IgD-negative memory B cell (primary cell): ENCODE results near the gene AOPEP. TPM values are rescaled to one million over a fixed set of nuclear protein-coding genes. Genes with fewer than 3 reads are reported as not detected.

Experiments
- H3K27ac Mint-ChIP-seq, 3 donors: one replicate each; pipeline ENCODE4 v1.8.0; 2020 to 2022; ENCODE audit warnings: mild to moderate bottlenecking in 3 of 3, mixed read lengths in 3 of 3, moderate library complexity in 1 of 3
- H3K27me3 Mint-ChIP-seq: one replicate; pipeline ENCODE4 v1.8.0; 2021; ENCODE audit warnings: mixed read lengths
- H3K36me3 Mint-ChIP-seq: one replicate; pipeline ENCODE4 v1.8.0; 2020; ENCODE audit warnings: mild to moderate bottlenecking, mixed read lengths
- H3K4me1 Mint-ChIP-seq, 3 donors: one replicate each; pipeline ENCODE4 v1.8.0; 2020 to 2022; ENCODE audit warnings: mixed read lengths in 3 of 3, mild to moderate bottlenecking in 1 of 3
- H3K4me3 Mint-ChIP-seq, 4 donors: one replicate each; pipeline ENCODE4 v1.8.0; 2020 to 2022; ENCODE audit warnings: mild to moderate bottlenecking in 4 of 4, mixed read lengths in 4 of 4, moderate library complexity in 3 of 4
- H3K9me3 Mint-ChIP-seq, 3 donors: one replicate each; pipeline ENCODE4 v1.8.0; 2020 to 2021; ENCODE audit warnings: mixed read lengths in 3 of 3, mild to moderate bottlenecking in 1 of 3
- polyA plus RNA-seq: library from polyadenylated mRNA; unstranded; fragments of 300-500 nt; fragmentation: Illumina TruSeq; gene quantifications from one replicate; pipeline ENCODE4 v1.2.3, GENCODE V29; 2021

The AOPEP gene
- polyA plus RNA-seq, 1 donor from 2014 or later = 4.5 TPM

DNA sequence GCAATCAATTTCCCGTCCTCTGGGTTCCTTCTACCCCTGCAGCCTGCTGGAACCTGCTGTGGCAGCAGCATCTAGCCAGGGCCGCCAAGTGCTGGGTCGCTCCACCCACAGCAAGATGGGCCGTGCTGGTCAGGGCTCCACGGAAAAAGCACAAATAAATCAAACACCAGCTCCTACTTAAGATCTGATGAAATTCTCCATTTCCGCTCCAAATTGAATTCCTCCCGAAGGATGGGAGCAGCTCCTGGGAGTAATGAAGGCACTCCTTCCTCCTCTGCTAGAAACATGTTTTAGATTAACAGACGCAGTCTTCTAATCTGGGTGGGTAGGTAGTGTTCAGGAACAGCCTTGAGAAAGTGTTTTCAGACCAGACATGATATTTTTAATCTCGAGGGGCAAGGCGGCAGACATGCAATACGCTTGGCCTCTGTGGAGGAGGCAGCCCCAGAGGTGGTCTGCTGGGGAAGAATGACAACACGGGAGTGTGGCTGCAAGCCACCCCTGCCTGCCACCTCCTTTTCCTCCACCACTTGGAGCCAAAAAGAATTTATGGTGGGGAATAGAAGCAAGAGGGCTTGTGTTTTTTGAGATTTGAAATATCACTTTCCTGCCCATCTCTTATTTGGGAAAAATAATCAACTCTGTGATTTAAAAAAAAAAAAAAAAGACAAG lies 194.1 kb downstream of the AOPEP start:
- H3K9me3 Mint-ChIP-seq = no peaks in the 10 kb centered on the region

GRCh38 chr9:94921092-94921471 lies 194.6 kb downstream of the AOPEP start:
- Mint-ChIP-seq H3K4me3 (no peak overlapping the region), H3K9me3 (no peaks in the 10 kb centered on the region), H3K4me1 (peaks cover 0 to 5% (median 0%) of the 10 kb centered on the region in 3 donors), H3K36me3 (peaks cover 16% of the 10 kb centered on the region), H3K27me3 (no peaks in the 10 kb centered on the region), H3K27ac (no peak overlapping the region)

More for the DNA sequence above, 194.1 kb downstream of the AOPEP start:
- H3K27me3 Mint-ChIP-seq = no peaks in the 10 kb centered on the region
- H3K36me3 Mint-ChIP-seq = peaks cover 12% of the 10 kb centered on the region
- H3K4me3 Mint-ChIP-seq = no peak overlapping the region
- peaks cover 0 to 5% (median 0%) of the 10 kb centered on the region in 3 donors for H3K4me1 Mint-ChIP-seq
- H3K27ac Mint-ChIP-seq = no peak overlapping the region

DNA sequence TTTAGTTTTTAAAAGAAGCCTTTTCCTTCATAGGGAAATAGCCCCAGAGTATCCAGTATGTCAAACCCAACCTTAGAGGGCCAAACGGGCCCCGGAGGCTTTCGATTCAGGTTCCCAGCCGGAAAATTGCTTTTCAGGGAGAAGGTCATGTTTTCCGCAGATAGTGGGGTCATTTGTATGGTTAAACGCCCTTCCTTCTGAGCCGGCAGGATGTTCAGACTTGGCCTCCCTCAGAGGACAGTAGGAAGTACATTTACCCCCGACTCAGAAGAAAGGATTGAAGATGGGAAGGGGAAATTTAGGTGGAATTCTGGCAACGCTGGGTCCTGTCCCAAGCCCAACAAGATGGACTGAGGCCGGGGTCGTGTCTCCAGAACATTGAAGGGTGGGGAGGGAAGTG lies 195.2 kb downstream of the AOPEP start:
- H3K27ac Mint-ChIP-seq = no peak overlapping the region
- H3K36me3 Mint-ChIP-seq = peaks cover 16% of the 10 kb centered on the region
- peaks cover 0 to 5% (median 0%) of the 10 kb centered on the region in 3 donors for H3K4me1 Mint-ChIP-seq
- H3K27me3 Mint-ChIP-seq = no peaks in the 10 kb centered on the region
- H3K9me3 Mint-ChIP-seq = no peaks in the 10 kb centered on the region
- no peak overlapping the region for H3K4me3 Mint-ChIP-seq

DNA sequence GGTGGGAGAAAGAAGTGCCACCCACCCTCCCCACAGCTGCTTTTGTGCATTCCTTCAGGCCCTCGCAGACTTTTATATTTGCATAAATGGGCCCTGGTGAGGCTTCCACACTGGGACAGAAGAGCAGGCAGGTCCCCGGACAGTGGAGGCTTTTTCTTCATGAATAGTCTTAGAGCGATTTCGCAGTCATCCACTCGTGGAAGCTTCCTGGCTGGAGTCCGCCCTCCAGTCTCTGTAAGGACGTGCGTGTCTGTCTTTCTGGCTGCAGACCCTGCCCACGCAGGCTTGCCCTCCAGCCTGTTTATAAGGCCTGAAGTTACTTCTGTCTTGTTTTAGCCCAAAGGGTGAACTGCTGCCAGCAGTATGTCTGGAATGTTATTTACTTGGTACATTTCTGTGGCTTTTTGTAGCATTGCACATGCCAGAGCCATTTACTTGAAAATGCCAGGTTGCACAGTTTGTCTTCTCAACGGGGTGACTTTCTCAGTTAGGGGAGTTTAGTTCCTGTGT lies 195.7 kb downstream of the AOPEP start:
- H3K27ac Mint-ChIP-seq = no peak overlapping the region

GRCh38 chr9:94922691-94923107 lies 196.2 kb downstream of the AOPEP start:
- Mint-ChIP-seq H3K27ac (no peak overlapping the region), H3K36me3 (peaks cover 15% of the 10 kb centered on the region)

More for the DNA sequence above, 195.7 kb downstream of the AOPEP start:
- peaks cover 16% of the 10 kb centered on the region for H3K36me3 Mint-ChIP-seq
- H3K9me3 Mint-ChIP-seq = no peaks in the 10 kb centered on the region
- peaks cover 0 to 5% (median 0%) of the 10 kb centered on the region in 3 donors for H3K4me1 Mint-ChIP-seq
- H3K27me3 Mint-ChIP-seq = no peaks in the 10 kb centered on the region
- no peak overlapping the region for H3K4me3 Mint-ChIP-seq

DNA sequence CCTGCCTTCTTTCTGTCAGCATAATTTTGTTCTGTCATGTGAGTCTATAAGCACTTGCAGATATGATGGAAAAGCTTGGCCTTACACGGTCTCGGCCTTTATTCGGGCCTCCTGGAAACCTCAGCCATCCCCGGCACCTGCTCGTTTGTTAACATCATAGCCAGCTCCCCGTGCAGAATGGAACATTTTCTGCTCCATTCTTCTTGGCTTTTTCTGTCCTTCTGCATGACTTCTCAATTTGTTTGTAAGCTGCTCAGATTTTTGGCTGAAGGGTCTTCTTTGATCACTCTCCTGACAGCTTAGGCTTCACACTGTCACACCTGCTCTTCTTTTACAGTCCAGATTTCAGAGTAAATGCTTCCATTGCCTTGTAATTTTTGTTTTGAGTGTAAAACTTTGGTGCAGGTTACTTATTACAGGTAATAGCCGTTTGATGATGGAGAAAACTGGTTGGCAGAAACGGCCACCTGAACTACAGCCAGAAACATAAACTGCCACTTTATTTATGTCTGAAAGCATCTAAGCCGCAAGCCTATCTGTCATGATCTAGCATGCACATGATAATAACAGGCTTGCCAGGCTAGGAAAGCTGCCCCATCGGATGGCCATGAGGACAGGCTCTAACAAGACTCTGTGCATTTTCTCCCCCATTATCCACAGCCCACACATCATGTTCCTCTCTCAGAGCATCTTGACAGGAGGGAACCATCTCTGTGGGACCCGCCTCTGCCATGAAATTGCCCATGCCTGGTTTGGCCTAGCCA lies 197.0 kb downstream of the AOPEP start:
- H3K4me3 Mint-ChIP-seq = no peak overlapping the region
- peaks cover 15% of the 10 kb centered on the region for H3K36me3 Mint-ChIP-seq
- H3K27ac Mint-ChIP-seq = no peak overlapping the region
- H3K9me3 Mint-ChIP-seq = no peaks in the 10 kb centered on the region
- H3K4me1 Mint-ChIP-seq = peaks cover 0 to 5% (median 0%) of the 10 kb centered on the region in 3 donors
- no peaks in the 10 kb centered on the region for H3K27me3 Mint-ChIP-seq

More at GRCh38 chr9:94922691-94923107, 196.2 kb downstream of the AOPEP start:
- peaks cover 0 to 5% (median 0%) of the 10 kb centered on the region in 3 donors for H3K4me1 Mint-ChIP-seq
- H3K27me3 Mint-ChIP-seq = no peaks in the 10 kb centered on the region
- no peaks in the 10 kb centered on the region for H3K9me3 Mint-ChIP-seq
- peak overlapping the region in 1 of 4 donors; percentile 33 for H3K4me3 Mint-ChIP-seq

DNA sequence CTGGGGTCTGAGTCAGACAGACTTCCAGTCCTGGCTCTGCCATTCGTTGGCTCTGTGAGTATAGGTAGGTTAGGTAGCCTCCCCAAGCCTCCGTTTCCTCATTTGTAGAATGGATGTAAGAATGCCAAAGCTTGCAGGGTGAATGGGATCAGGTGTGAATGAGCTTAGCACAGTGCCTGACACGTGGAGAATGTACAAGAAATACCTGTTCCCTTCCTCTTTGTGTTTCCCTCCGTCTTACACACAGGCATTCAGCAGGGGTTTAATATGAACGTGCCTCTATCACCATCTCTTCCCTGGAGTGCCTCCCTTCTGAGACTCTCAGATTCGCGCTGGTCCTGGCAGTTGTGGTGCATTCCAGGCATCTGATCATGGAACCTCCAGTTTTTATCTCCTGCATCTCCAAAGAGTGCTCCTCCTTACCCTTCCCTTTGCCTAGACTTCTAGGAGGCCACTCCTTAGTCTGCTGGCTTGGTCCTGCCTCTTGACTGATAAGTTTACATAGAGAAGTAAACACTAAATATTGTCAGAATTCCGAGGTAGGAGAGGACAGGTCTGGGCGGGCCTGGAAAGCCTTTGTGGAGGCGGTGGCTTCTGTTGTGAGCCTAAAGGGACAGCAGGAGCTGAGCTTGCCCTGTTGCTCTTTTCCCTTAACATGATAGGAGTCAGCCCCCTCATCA lies 199.4 kb downstream of the AOPEP start:
- Mint-ChIP-seq H3K9me3 (no peaks in the 10 kb centered on the region), H3K4me1 (peaks cover 2 to 5% (median 2%) of the 10 kb centered on the region in 3 donors), H3K27ac (no peak overlapping the region), H3K36me3 (peaks cover 13% of the 10 kb centered on the region), H3K27me3 (no peaks in the 10 kb centered on the region), H3K4me3 (no peak overlapping the region)

DNA sequence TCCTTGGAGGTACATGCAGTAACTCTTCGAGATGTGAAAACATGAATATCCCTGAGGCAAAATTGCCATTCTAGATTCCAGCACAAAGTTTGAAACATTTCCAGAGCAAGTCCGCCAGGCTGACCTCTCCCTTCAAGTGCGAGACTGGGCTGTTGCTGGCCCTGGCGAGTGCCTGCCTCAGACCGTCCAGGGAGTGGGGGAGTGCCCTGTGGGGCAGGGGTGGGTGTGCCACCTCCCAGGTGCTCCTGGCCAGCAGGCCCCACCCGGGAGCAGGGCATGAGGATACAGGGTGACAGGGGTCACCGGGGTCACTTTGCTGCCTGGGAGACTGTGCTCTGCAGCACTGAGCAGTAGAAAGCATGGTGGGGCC lies 199.9 kb downstream of the AOPEP start:
- Mint-ChIP-seq H3K27ac (no peak overlapping the region), H3K4me1 (peaks cover 2 to 5% (median 2%) of the 10 kb centered on the region in 3 donors), H3K36me3 (peaks cover 13% of the 10 kb centered on the region), H3K4me3 (no peak overlapping the region), H3K27me3 (no peaks in the 10 kb centered on the region), H3K9me3 (no peaks in the 10 kb centered on the region)

DNA sequence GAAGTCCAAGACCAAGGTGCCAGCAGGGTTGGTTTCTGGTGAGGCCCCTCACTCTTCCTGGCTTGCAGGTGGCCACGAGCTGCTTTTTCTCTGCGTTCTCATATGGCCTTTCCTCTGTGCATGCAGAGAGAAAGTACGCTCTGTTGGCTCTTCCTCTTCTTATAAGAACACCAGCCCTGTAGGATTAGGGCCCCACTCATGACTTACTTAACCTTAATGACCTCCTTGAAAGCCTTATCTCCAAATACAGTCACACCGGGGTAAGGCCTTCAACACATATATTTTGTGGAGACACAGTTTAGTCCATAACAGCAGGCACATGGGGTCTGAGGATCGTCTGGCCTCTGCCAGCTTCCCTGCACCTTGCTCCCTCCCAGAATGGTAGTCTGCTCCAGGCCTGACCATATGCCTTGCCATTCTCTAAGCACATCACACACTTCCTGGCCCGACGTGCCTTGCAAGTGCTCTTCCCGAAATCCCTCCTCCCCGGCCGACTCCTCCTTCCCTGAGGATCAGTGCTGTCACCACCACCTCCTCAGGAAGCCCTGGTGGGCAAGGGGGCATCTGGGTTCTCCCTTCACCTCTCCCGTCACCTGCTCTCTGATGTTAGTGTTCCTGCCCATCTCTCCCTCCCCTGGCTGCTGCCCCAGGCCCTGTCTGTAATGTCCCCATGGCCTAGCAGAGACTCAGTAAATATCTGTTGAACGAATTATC lies 200.7 kb downstream of the AOPEP start:
- H3K9me3 Mint-ChIP-seq = no peaks in the 10 kb centered on the region
- H3K4me3 Mint-ChIP-seq = no peak overlapping the region
- peaks cover 2 to 5% (median 2%) of the 10 kb centered on the region in 3 donors for H3K4me1 Mint-ChIP-seq
- no peak overlapping the region for H3K27ac Mint-ChIP-seq
- peaks cover 13% of the 10 kb centered on the region for H3K36me3 Mint-ChIP-seq
- no peaks in the 10 kb centered on the region for H3K27me3 Mint-ChIP-seq

GRCh38 chr9:94927762-94928670 lies 201.5 kb downstream of the AOPEP start:
- Mint-ChIP-seq H3K27me3 (no peaks in the 10 kb centered on the region), H3K36me3 (peaks cover 10% of the 10 kb centered on the region), H3K27ac (no peak overlapping the region), H3K9me3 (no peaks in the 10 kb centered on the region), H3K4me1 (peaks cover 0 to 2% (median 2%) of the 10 kb centered on the region in 3 donors), H3K4me3 (no peak overlapping the region)

DNA sequence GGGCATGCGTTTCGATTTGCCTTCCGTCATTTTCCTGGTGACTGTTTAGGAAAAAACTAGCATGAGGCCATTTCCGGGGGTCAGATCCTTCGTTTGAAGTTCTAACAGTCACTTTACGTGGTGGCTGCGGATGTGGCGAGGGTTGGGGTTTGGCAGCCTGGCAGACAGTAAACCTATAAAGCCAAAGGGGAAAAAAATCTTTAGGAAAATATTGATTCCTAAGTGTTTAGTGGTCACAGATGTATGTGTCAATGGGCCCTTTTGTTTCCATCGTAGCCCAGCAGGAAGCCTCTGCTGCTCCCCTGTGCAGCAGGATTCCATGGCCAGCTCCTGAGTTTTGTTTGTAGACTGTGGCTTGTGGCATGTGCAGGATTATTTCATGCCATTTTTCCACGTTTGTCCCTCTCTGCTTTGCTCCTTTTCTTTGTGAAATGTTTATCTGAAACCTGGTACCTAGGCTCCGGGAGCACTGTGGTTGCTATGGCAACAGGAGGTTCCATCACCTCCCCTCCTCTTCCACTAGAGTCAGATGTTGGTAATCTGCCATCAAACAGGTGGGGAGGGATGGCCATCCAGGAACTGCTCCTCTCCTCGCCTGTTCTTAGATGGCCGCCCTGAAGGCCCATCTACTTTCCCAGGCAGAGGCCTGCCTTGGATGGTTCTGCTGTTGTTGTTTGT lies 202.3 kb downstream of the AOPEP start:
- Mint-ChIP-seq H3K27me3 (no peaks in the 10 kb centered on the region), H3K36me3 (peaks cover 13% of the 10 kb centered on the region), H3K4me1 (peaks cover 0 to 2% (median 2%) of the 10 kb centered on the region in 3 donors), H3K4me3 (no peak overlapping the region), H3K27ac (no peak overlapping the region), H3K9me3 (no peaks in the 10 kb centered on the region)

DNA sequence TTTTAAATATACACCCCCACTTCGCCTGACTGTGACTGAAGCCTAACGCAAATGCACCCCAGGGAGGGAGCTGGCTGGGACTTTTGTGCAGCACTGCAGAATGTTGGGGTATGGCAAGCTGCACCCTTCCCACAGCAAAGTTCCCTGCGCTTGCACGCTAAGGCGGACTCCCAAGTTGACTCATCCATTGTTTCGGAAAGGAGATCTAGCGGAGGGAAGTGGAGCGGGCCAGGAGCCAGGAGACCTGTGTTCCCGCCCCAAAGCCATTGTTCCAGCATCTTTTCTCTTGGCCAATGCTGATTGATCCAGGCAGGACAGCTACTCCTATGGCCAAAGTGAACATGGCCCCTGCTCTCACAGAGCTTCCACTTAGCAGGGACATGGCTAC lies 202.9 kb downstream of the AOPEP start:
- Mint-ChIP-seq H3K27ac (no peak overlapping the region), H3K27me3 (no peaks in the 10 kb centered on the region), H3K36me3 (peaks cover 14% of the 10 kb centered on the region), H3K4me1 (peaks cover 0 to 2% (median 2%) of the 10 kb centered on the region in 3 donors), H3K4me3 (no peak overlapping the region), H3K9me3 (no peaks in the 10 kb centered on the region)

DNA sequence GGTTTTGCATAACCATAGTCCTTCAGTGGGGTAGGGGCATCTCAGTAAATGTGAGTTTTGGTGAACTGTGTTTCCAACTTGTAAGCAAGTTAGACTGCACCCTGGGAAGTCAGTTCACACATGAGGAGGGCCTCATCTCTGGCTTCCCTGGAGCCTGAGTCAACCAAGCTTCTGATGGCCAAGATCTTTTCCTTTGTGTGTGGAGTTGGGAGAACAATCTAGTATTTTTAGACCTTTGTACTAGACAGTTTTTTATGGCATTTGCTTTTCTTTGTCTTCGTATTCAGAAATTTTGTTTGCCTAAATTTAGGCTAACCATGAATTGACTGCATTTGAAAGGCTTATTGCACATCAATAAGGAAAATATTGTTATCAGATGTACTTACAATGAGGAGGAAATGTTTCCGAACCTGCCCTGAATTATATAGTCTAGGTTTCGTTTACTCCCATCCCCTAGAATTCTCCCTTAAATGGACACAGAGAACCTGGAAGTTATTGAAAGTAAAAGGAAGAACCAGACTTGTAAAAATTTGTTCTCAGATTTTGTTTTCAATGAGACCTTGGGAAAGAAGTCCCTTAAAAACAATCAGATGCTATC lies 204.6 kb downstream of the AOPEP start:
- H3K4me1 Mint-ChIP-seq = peaks cover 0 to 2% (median 2%) of the 10 kb centered on the region in 3 donors
- peaks cover 13% of the 10 kb centered on the region for H3K36me3 Mint-ChIP-seq
- no peaks in the 10 kb centered on the region for H3K27me3 Mint-ChIP-seq
- no peak overlapping the region for H3K27ac Mint-ChIP-seq
- no peak overlapping the region for H3K4me3 Mint-ChIP-seq
- no peaks in the 10 kb centered on the region for H3K9me3 Mint-ChIP-seq
